ENCODE data around the gene CPNE1. TPM values are rescaled to one million over a fixed set of nuclear protein-coding genes. Genes with fewer than 3 reads are reported as not detected.

The CPNE1 gene
- total RNA-seq, 2 donors from 2014 or later: 238 to 441 TPM

GRCh38 chr20:35661908-35662307 lies 2.8 kb downstream of the CPNE1 start:
- no peak overlapping the region for H3K27ac ChIP-seq (ENCODE audit: low read depth, low read length)
- peaks cover 23% of the 10 kb centered on the region for H3K4me1 Mint-ChIP-seq
- peak overlapping the region; percentile 95 for H3K4me3 ChIP-seq (ENCODE audit: low read length)
- H3K9me3 ChIP-seq (ENCODE audit: control insufficient read depth, low read length): no peaks in the 10 kb centered on the region
- no peak overlapping the region for H3K27ac Mint-ChIP-seq
- H3K36me3 ChIP-seq (ENCODE audit: control insufficient read depth, insufficient read depth, low read length): peaks cover 12% of the 10 kb centered on the region
- H3K4me3 Mint-ChIP-seq: peak overlapping the region; percentile 96
- 83 to 100% methylated on average over 1 to 3 of the region's 3 CpGs for WGBS, 2 experiments (ENCODE audit: insufficient coverage in 1 of 2, insufficient read length in 1 of 2)
- no peaks in the 10 kb centered on the region for H3K27me3 ChIP-seq (ENCODE audit: control insufficient read depth, insufficient read depth, low read length, poor library complexity, severe bottlenecking)
- peaks cover 10% of the 10 kb centered on the region for H3K36me3 Mint-ChIP-seq (ENCODE audit: low read depth)
- H3K4me1 ChIP-seq (ENCODE audit: control insufficient read depth, insufficient read depth, low read length): no peaks in the 10 kb centered on the region
- TF ChIP-seq, protein P1, sequence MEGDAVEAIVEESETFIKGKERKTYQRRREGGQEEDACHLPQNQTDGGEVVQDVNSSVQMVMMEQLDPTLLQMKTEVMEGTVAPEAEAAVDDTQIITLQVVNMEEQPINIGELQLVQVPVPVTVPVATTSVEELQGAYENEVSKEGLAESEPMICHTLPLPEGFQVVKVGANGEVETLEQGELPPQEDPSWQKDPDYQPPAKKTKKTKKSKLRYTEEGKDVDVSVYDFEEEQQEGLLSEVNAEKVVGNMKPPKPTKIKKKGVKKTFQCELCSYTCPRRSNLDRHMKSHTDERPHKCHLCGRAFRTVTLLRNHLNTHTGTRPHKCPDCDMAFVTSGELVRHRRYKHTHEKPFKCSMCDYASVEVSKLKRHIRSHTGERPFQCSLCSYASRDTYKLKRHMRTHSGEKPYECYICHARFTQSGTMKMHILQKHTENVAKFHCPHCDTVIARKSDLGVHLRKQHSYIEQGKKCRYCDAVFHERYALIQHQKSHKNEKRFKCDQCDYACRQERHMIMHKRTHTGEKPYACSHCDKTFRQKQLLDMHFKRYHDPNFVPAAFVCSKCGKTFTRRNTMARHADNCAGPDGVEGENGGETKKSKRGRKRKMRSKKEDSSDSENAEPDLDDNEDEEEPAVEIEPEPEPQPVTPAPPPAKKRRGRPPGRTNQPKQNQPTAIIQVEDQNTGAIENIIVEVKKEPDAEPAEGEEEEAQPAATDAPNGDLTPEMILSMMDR (conservative IDR thresholded peaks at IDR 0.05): no peak
- no peak for DNase-seq
- H3K9me3 Mint-ChIP-seq: no peaks in the 10 kb centered on the region
- no peaks in the 10 kb centered on the region for H3K27me3 Mint-ChIP-seq (ENCODE audit: insufficient read depth)
- peak overlapping the region; percentile 98 for H3K9ac ChIP-seq (ENCODE audit: extremely low read depth, low read length, poor library complexity, severe bottlenecking)

DNA sequence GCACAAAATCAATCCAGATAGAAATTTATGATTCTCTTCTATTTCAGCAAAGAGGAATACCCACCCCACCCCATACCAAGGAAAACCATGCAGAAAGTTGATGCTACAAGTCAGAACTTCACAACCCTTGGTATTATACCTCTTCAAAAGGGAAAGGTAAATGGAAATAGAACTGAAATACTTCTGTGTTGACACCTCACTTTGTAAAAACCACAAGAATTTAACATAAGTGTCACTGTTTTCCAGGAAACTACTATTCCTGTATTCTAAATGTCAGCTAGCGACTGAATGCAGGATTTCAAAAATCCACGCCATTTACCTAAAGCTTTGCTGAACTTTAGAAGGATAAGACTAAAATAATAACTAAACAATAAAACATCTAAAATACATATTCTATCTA lies 3.6 kb downstream of the CPNE1 start:
- Mint-ChIP-seq H3K27me3 (ENCODE audit: insufficient read depth) (no peaks in the 10 kb centered on the region), H3K36me3 (ENCODE audit: low read depth) (peaks cover 14% of the 10 kb centered on the region), H3K4me1 (peaks cover 23% of the 10 kb centered on the region), H3K9me3 (no peaks in the 10 kb centered on the region), H3K4me3 (no peak overlapping the region), H3K27ac (peak overlapping the region; percentile 26)
- WGBS, 2 experiments (ENCODE audit: insufficient coverage in 1 of 2, insufficient read length in 1 of 2): 100% methylated on average over 2 of the region's 2 CpGs; no CpG with 5 or more reads in 1 of the 2 experiments
- Histone ChIP-seq H3K9ac (ENCODE audit: extremely low read depth, low read length, poor library complexity, severe bottlenecking) (no peak overlapping the region), H3K4me3 (ENCODE audit: low read length) (peak overlapping the region; percentile 95), H3K9me3 (ENCODE audit: control insufficient read depth, low read length) (no peaks in the 10 kb centered on the region), H3K27me3 (ENCODE audit: control insufficient read depth, insufficient read depth, low read length, poor library complexity, severe bottlenecking) (no peaks in the 10 kb centered on the region), H3K27ac (ENCODE audit: low read depth, low read length) (no peak overlapping the region), H3K4me1 (ENCODE audit: control insufficient read depth, insufficient read depth, low read length) (no peaks in the 10 kb centered on the region), H3K36me3 (ENCODE audit: control insufficient read depth, insufficient read depth, low read length) (peaks cover 13% of the 10 kb centered on the region)
- TF ChIP-seq, protein P1 (conservative IDR thresholded peaks at IDR 0.05): no peak
- DNase-seq: no peak

DNA sequence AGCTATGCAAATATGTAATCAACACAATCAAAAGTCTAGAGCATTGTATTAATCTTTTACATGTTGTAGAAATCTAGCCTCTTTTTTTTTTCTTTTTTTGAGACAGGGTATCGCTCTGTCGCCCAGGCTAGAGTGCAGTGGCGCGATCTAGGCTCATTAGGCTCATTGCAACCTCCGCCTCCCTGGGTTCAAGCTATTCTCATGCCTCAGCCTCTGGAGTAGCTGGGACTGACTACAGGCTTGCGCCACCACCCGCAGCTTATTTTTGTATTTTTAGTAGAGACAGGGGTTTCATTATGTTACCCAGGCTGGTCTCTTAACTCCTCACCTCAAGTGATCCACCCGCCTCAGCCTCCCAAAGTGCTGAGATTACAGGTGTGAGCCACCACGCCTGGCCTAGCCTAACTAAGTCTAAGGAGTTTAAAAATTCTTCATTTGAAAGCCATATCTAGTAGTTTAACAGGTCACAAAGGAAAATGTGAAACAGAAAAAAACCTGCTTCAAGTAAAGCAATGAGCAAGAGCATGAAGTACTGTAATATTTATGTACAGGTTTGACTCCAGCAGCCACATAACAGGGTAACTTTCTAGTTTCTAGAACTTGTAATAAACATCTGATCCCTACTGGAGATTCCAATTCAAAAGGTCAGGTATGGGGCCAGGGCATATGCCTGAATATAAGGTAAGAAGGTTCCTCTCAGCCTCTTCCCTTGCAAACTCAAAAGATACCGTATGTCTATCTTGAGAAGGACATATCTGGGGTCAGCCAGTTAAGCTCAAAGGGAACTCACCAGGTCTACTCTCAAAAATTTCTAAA lies 4.4 kb downstream of the CPNE1 start:
- Mint-ChIP-seq H3K27me3 (ENCODE audit: insufficient read depth) (no peaks in the 10 kb centered on the region), H3K4me3 (no peak overlapping the region), H3K36me3 (ENCODE audit: low read depth) (peaks cover 14% of the 10 kb centered on the region), H3K27ac (peak overlapping the region; percentile 26), H3K4me1 (peaks cover 23% of the 10 kb centered on the region), H3K9me3 (no peaks in the 10 kb centered on the region)
- Histone ChIP-seq H3K4me3 (ENCODE audit: low read length) (peak overlapping the region; percentile 95), H3K9ac (ENCODE audit: extremely low read depth, low read length, poor library complexity, severe bottlenecking) (no peak overlapping the region), H3K27ac (ENCODE audit: low read depth, low read length) (no peak overlapping the region), H3K27me3 (ENCODE audit: control insufficient read depth, insufficient read depth, low read length, poor library complexity, severe bottlenecking) (no peaks in the 10 kb centered on the region), H3K4me1 (ENCODE audit: control insufficient read depth, insufficient read depth, low read length) (no peaks in the 10 kb centered on the region), H3K36me3 (ENCODE audit: control insufficient read depth, insufficient read depth, low read length) (peaks cover 21% of the 10 kb centered on the region), H3K9me3 (ENCODE audit: control insufficient read depth, low read length) (no peaks in the 10 kb centered on the region)
- DNase-seq: no peak
- WGBS, 2 experiments (ENCODE audit: insufficient coverage in 1 of 2, insufficient read length in 1 of 2): 95 to 96% methylated on average over 8 to 10 of the region's 10 CpGs
- TF ChIP-seq, protein P1 (conservative IDR thresholded peaks at IDR 0.05): no peak

Measured in endodermal cell (in vitro differentiated cells).